Measurements from ENCODE around the gene MAPRE2. TPM values are rescaled to one million over a fixed set of nuclear protein-coding genes. Genes with fewer than 3 reads are reported as not detected.

MAPRE2 gene
- total and polyA plus RNA-seq, 8 donors = 37.4 to 56.3 (median 50.0) TPM

DNA sequence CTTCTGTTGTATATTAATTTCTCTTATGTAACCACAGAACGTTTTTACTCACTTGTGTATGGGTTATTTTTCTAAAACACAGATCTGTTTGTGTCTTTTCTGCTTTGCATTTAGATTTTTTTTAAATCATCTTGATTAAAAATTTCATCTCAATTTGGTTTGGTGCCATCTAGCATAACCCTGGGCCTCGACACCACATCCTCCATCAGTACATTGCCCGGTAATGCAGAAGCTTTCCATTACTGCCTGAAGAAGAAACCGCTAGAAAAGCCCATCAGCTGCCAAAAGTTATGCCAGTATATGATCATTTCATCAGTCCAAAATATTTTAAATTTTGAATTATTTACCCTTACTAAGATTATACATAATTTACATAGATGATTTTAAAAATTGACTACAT lies 26.2 kb downstream of the MAPRE2 start:
- no peaks in the 10 kb centered on the region for H3K27me3 ChIP-seq
- no peak overlapping the region for H3K4me3 ChIP-seq
- no peaks in the 10 kb centered on the region for H3K9me3 ChIP-seq
- ATAC-seq (no peak), DNase-seq (no peak)
- H3K36me3 ChIP-seq = peaks cover 0 to 8% of the 10 kb centered on the region in 2 donors
- TF ChIP-seq, protein P1, sequence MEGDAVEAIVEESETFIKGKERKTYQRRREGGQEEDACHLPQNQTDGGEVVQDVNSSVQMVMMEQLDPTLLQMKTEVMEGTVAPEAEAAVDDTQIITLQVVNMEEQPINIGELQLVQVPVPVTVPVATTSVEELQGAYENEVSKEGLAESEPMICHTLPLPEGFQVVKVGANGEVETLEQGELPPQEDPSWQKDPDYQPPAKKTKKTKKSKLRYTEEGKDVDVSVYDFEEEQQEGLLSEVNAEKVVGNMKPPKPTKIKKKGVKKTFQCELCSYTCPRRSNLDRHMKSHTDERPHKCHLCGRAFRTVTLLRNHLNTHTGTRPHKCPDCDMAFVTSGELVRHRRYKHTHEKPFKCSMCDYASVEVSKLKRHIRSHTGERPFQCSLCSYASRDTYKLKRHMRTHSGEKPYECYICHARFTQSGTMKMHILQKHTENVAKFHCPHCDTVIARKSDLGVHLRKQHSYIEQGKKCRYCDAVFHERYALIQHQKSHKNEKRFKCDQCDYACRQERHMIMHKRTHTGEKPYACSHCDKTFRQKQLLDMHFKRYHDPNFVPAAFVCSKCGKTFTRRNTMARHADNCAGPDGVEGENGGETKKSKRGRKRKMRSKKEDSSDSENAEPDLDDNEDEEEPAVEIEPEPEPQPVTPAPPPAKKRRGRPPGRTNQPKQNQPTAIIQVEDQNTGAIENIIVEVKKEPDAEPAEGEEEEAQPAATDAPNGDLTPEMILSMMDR (IDR thresholded peaks at IDR 0.05) = no peak
- peaks cover 9 to 13% of the 10 kb centered on the region in 2 donors for H3K4me1 ChIP-seq
- H3K27ac ChIP-seq = no peak overlapping the region
- intact Hi-C loops (cut with DNase I) = no loop called here

- TF ChIP-seq, protein P1 (IDR thresholded peaks at IDR 0.05) = no peak
- ATAC-seq (no peak), DNase-seq (no peak)
- H3K36me3 ChIP-seq = peaks cover 0 to 8% of the 10 kb centered on the region in 2 donors
- intact Hi-C loops (cut with DNase I) = no loop called here
- no peak overlapping the region for H3K4me3 ChIP-seq
- H3K27ac ChIP-seq = peak overlapping the region in 1 of 2 donors; percentile 3
- H3K4me1 ChIP-seq = peaks cover 13 to 35% of the 10 kb centered on the region in 2 donors
- H3K9me3 ChIP-seq = no peaks in the 10 kb centered on the region
- H3K27me3 ChIP-seq = no peaks in the 10 kb centered on the region
These were observed 30.6 kb downstream of the MAPRE2 start for GRCh38 chr18:35071819-35072247.

GRCh38 chr18:35072616-35073015 lies 31.4 kb downstream of the MAPRE2 start:
- Histone ChIP-seq H3K4me3 (no peak overlapping the region), H3K27me3 (no peaks in the 10 kb centered on the region), H3K36me3 (peaks cover 0 to 8% of the 10 kb centered on the region in 2 donors), H3K27ac (peak overlapping the region in 1 of 2 donors; percentile 1), H3K9me3 (no peaks in the 10 kb centered on the region), H3K4me1 (peaks cover 13 to 32% of the 10 kb centered on the region in 2 donors)
- intact Hi-C loops (cut with DNase I) = no loop called here
- TF ChIP-seq, protein P1 (IDR thresholded peaks at IDR 0.05) = no peak
- ATAC-seq (no peak), DNase-seq (no peak)

GRCh38 chr18:35073186-35074105 lies 32.2 kb downstream of the MAPRE2 start:
- DNase-seq (no peak), ATAC-seq (peak; percentile 31)
- no peaks in the 10 kb centered on the region for H3K27me3 ChIP-seq
- H3K9me3 ChIP-seq = no peaks in the 10 kb centered on the region
- H3K27ac ChIP-seq = peak overlapping the region in 1 of 2 donors; percentile 1
- H3K4me3 ChIP-seq = no peak overlapping the region
- H3K36me3 ChIP-seq = peaks cover 0 to 8% of the 10 kb centered on the region in 2 donors
- TF ChIP-seq, protein P1 (IDR thresholded peaks at IDR 0.05) = no peak
- peaks cover 13 to 32% of the 10 kb centered on the region in 2 donors for H3K4me1 ChIP-seq
- intact Hi-C loops (cut with DNase I) = no loop called here

DNA sequence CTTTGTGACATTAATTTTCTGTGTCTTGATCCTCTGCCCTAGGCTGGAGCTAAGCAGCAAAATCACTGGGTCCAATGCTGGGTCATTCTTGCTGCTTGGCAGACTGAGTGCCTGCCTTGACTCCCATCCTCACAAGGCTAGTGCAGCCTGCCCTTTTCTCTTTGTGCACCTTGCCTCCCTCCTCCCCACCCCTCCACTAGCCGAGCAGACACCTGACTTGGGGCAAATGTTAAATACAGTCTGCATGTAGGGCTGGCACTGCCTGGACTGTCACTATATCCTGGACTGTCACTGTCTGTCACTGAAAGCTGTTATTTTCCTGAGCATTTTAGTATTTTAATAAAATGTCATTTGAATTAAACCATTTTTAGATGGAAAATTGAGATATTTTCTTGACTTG lies 33.4 kb downstream of the MAPRE2 start:
- no peak for ATAC-seq
- no peaks in the 10 kb centered on the region for H3K9me3 ChIP-seq
- H3K36me3 ChIP-seq = peaks cover 0 to 8% of the 10 kb centered on the region in 2 donors
- no peak for DNase-seq
- H3K4me3 ChIP-seq = no peak overlapping the region
- TF ChIP-seq, protein P1 (IDR thresholded peaks at IDR 0.05) = no peak
- H3K27me3 ChIP-seq = no peaks in the 10 kb centered on the region
- intact Hi-C loops (cut with DNase I) = no loop called here
- peaks cover 13 to 32% of the 10 kb centered on the region in 2 donors for H3K4me1 ChIP-seq
- no peak overlapping the region for H3K27ac ChIP-seq
